ENCODE measurements around the gene GULP1. TPM values are rescaled to one million over a fixed set of nuclear protein-coding genes. Genes with fewer than 3 reads are reported as not detected.

The GULP1 gene
- total and polyA plus RNA-seq, 2 of the 4 experiments (the other 2 are of a cell fraction) = 24.4 to 40.1 TPM

DNA sequence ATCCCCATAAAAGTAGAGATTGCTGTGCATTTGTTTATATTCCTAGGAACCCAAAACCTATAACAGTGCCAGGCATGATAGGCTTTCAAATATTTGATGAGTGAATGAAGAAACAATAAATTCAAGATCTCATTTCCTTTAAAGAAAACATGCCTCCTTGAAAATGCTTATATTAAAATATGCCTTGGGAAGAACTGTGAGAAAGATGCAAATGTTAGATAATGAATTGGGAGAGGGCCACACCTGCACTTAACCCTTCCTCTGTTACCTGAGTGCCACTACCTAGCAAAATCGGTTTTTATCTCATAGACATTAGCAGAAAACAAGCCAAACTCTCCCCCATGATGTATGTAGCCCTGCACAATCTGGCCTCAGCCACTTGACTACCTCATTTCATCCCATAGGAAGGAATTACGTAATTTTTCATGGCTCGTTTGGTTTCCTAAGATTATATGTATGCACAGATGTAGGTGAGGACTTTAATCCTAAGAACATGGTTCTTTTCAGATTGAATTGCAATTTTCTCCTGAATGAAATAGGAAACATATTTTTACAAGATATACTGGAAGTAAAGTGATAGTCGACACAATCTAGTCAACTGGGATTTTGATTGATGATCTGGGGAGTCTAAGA is 25.2 kb downstream of the GULP1 start:
- Histone ChIP-seq H2AFZ (replicated peaks; ENCODE audit: low read length, poor library complexity) (no peak overlapping the region), H3K79me1 (ENCODE audit: low read depth in 1 of 2, low read length in 2 of 2) (peaks cover 20 to 44% of the 10 kb centered on the region in 2 experiments), H3K4me3 (ENCODE audit: insufficient read depth, low read depth, low read length) (no peak overlapping the region), H4K5ac (ENCODE audit: low read depth, low read length) (no peak overlapping the region), H3K4me1 (ENCODE audit: control insufficient read depth, insufficient read depth, low read length) (peaks cover 2% of the 10 kb centered on the region; the same call in 1 of the 2 replicates), H3K23ac (ENCODE audit: low read depth, low read length) (no peak overlapping the region), H3K9ac (ENCODE audit: low read depth, low read length) (no peak overlapping the region), H2BK120ac (ENCODE audit: low read depth, low read length) (no peak overlapping the region; the same call in 1 of the 2 replicates), H2BK15ac (ENCODE audit: low read depth, low read length) (no peak overlapping the region), H3K36me3 (ENCODE audit: control insufficient read depth, insufficient read depth, low read length) (no peaks in the 10 kb centered on the region), H3K4ac (ENCODE audit: low read depth, low read length) (no peak overlapping the region; the same call in 1 of the 2 replicates), H3K27ac (ENCODE audit: insufficient read depth, low read length) (no peak overlapping the region), H4K20me1 (ENCODE audit: insufficient read depth, low read length) (no peaks in the 10 kb centered on the region), H2AK9ac (replicated peaks; ENCODE audit: low read depth, low read length, poor library complexity) (no peak overlapping the region), H3K14ac (replicated peaks; ENCODE audit: low read depth, low read length) (no peak overlapping the region), H3K27me3 (ENCODE audit: control insufficient read depth, insufficient read depth, low read length) (no peaks in the 10 kb centered on the region), H2BK20ac (ENCODE audit: low read depth, low read length) (peak overlapping the region; percentile 52; the same call in 1 of the 2 replicates), H3K9me3 (ENCODE audit: control insufficient read depth, insufficient read depth, low read length) (peaks cover 5% of the 10 kb centered on the region; the same call in 1 of the 2 replicates), H2AK5ac (ENCODE audit: low read depth, low read length) (peak overlapping the region; percentile 69; the same call in 1 of the 2 replicates), H4K8ac (ENCODE audit: low read depth in 2 of 2, low read length in 2 of 2) (no peak overlapping the region), H4K91ac (ENCODE audit: insufficient read depth, low read depth, low read length) (no peak overlapping the region), H3K4me2 (ENCODE audit: low read depth, low read length) (no peak overlapping the region), H3K56ac (ENCODE audit: extremely low read depth, insufficient read depth, low read length) (no peak overlapping the region), H3K18ac (ENCODE audit: low read depth, low read length) (no peak overlapping the region), H2BK5ac (ENCODE audit: low read depth, low read length, poor library complexity, severe bottlenecking) (peak overlapping the region; percentile 13), H3K9me1 (ENCODE audit: insufficient read depth, low read length) (no peaks in the 10 kb centered on the region)
- CTCF ChIA-PET = interaction anchor here (0.6 to 0.7 kb wide), 3 partner anchors 24 to 853 kb away, joined by 3 read pairs; no protein-coding TSS in a partner anchor
- POLR2A ChIA-PET (ENCODE audit: unreplicated experiment) = no interaction called here
- BruUV-seq (replicated peaks) = no TSS peak
- DNase-seq (no peak), ATAC-seq (ENCODE audit: low read depth) (no peak)
- TF ChIP-seq CEBPB (IDR thresholded peaks at IDR 0.05; ENCODE audit: low read depth, low read length) = peak; percentile 21; the same call in 1 of the 2 replicates
- TF ChIP-seq, protein P1, sequence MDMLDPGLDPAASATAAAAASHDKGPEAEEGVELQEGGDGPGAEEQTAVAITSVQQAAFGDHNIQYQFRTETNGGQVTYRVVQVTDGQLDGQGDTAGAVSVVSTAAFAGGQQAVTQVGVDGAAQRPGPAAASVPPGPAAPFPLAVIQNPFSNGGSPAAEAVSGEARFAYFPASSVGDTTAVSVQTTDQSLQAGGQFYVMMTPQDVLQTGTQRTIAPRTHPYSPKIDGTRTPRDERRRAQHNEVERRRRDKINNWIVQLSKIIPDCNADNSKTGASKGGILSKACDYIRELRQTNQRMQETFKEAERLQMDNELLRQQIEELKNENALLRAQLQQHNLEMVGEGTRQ (IDR thresholded peaks at IDR 0.05; ENCODE audit: low read depth, low read length) = no peak
- no peak for TF ChIP-seq SMC3 (IDR thresholded peaks at IDR 0.05; ENCODE audit: low read depth, low read length)
- dilution Hi-C loops (cut with HindIII; ENCODE audit: low sequenced_read_pairs, unreplicated experiment) = no loop called here
- intact Hi-C loops (cut with micrococcal nuclease) = no loop called here
- in situ Hi-C loops (cut with MboI; ENCODE audit: low sequenced_read_pairs) = loop anchor here (25.0 kb wide), 1 partner anchor 1095 kb away; no protein-coding TSS in a partner anchor
- WGBS, 2 experiments (ENCODE audit: extremely low coverage in 2 of 2, insufficient read length in 1 of 2) = no CpG with 5 or more reads among the region's 4 CpGs
